ENCODE results near the gene MCM8.

Gene MCM8

DNA sequence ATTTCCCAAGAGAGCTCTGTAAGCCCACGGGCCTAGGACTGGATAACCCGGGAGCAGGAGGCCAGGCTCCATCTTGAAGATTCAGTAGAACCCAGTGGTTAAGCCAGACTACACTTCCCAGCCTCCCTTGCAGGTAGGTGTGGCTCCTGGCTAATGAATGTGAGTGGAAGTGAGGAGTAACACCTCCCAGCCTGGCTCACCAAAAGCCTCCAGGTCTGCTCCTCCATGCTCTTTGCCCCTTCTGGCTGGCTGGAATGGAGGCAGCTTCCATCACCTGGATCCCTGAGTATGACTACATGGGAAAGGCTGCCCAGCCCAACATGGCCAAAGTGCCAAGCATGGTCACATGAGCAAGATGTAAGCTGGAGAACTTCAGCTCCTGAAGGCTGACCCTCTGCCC, 93.7 kb downstream of the MCM8 start:
- DNase-seq (ENCODE audit: low spot score), result no peak

DNA sequence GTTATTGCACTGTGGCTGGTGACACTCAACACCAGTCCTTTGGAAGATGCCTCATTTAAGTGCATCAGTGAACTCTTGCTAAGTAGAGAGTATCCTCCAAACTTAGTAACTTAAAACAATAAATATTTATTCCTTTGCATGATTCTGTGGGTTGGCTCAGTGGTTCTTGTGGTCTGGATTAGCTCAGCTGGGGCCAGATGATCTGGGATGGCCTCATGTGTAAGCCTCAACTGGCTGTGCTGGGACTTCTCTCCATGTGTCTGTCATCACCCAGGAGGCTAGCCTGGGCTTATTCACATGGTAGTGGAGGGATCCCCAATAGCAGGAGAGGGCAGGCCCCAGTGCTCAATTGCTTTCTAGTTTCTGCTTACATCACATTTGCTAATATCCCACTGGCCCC, 95.1 kb downstream of the MCM8 start:
- no peak for DNase-seq (ENCODE audit: low spot score)

DNA sequence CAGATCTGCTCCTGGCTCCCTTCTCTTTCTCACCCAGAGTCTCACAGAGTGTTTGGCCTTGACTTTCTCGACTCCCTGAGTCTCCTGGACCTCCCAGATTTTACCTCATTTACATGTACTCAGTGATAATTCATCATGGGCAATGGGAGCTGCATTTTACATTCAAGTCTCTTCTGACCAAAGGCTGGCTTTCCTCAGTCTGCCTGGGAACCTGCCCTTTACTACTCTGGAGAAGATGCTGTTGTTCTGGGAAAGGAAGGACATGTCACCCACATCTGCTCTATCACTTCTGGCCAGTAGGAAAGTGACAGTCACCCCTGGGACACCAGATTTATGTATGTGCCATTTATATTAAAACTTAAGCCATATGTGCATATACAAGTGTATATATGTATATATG, 96.0 kb downstream of the MCM8 start:
- DNase-seq (ENCODE audit: low spot score), result no peak

DNA sequence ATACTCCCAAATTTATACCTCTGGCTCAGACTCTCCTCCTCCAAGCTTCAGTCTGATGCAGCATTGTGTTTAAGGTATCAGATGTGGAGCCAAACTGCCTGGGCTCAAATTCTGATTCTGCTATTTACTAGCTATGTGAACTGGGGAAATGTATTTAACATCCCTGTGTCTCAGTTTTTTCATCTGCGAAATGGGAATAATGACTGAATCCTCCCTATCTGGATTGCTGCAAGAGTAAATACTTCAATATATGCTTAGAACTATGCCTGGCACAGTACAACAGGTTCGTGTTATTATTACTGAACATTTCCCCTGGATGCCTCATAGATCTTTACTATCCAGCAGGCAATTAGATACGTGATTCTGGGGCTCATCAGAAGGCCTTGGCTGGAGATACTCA, 97.9 kb downstream of the MCM8 start:
- no peak for DNase-seq (ENCODE audit: low spot score)
